H1 (cell line): ENCODE results near the gene RLN1. TPM values are rescaled to one million over a fixed set of nuclear protein-coding genes. Genes with fewer than 3 reads are reported as not detected.

Experiments used
- CTCF ChIA-PET: fragments of 300-600 bp; sonication (Branson Sonifier 250); formaldehyde crosslinking; loops from one replicate; lab custom pipeline; 2021; ENCODE audit not compliant: partially characterized antibody; lab: Charles Lee
- POLR2A ChIA-PET: fragments of 300-600 bp; sonication (Branson Sonifier 250); formaldehyde crosslinking; loops from one replicate; lab custom pipeline; 2021; ENCODE audit warnings: inconsistent platforms; ENCODE audit not compliant: partially characterized antibody; lab: Charles Lee
- DNase-seq, 2 experiments: peaks; one replicate each; pipeline versions ENCODE4 v3.0.0 to v3.0.0-alpha.2; 2010 to 2022; ENCODE audit warnings: low spot score in 2 of 2, low read depth in 1 of 2, mixed read lengths in 1 of 2
- FAIRE-seq: peaks from 2 replicates; lab custom pipeline; 2011; peaks lifted over from hg19 to GRCh38; lab: Jason Lieb, UNC
- H2AFZ ChIP-seq: 2 replicates; pipeline ENCODE4 v1.8.1; 2012; ENCODE audit warnings: low read length, inconsistent platforms
- H2AK5ac ChIP-seq: 2 replicates; pipeline ENCODE4 v1.6.1; 2013; ENCODE audit warnings: low read depth, low read length
- H2BK120ac ChIP-seq: replicated peaks from 2 replicates; pipeline ENCODE3; 2013; ENCODE audit warnings: low read depth, low read length, inconsistent platforms
- H2BK12ac ChIP-seq: 2 replicates; pipeline ENCODE4 v1.6.1; 2013; ENCODE audit warnings: low read depth, low read length
- H2BK15ac ChIP-seq: 2 replicates; pipeline ENCODE4 v1.6.1; 2013; ENCODE audit warnings: low read length
- H2BK20ac ChIP-seq: 2 replicates; pipeline ENCODE4 v1.6.1; 2013; ENCODE audit warnings: low read length
- H2BK5ac ChIP-seq: 2 replicates; pipeline ENCODE4 v1.6.1; 2013; ENCODE audit warnings: low read depth, low read length
- H3K14ac ChIP-seq: 2 replicates; pipeline ENCODE4 v1.6.1; 2013; ENCODE audit warnings: inconsistent platforms; ENCODE audit not compliant: insufficient read length
- H3K18ac ChIP-seq: 2 replicates; pipeline ENCODE4 v1.6.1; 2013; ENCODE audit warnings: low read length; ENCODE audit errors: extremely low read depth
- H3K23ac ChIP-seq: 2 replicates; pipeline ENCODE4 v1.6.1; 2013; ENCODE audit warnings: inconsistent platforms; ENCODE audit not compliant: insufficient read length
- H3K23me2 ChIP-seq: 2 replicates; pipeline ENCODE4 v1.6.1; 2013; ENCODE audit warnings: low read depth, low read length
- H3K27ac ChIP-seq: 2 replicates; pipeline ENCODE4 v1.6.1; 2011; ENCODE audit warnings: low read depth, low read length, inconsistent platforms
- H3K27me3 ChIP-seq, 4 experiments: replicated peaks in 1 of 4; 1 replicate in 1 of 4; 2 replicates in 3 of 4; pipeline versions ENCODE4 v1.6.1 to v1.8.1; 2011 to 2013; ENCODE audit warnings: low read length in 3 of 4, mild to moderate bottlenecking in 3 of 4, inconsistent platforms in 2 of 4, mixed read lengths in 2 of 4, moderate library complexity in 1 of 4; ENCODE audit not compliant: control insufficient read depth in 3 of 4, insufficient read depth in 3 of 4; ENCODE audit errors: extremely low read depth in 1 of 4
- H3K36me3 ChIP-seq, 4 experiments: 2 replicates each; pipeline versions ENCODE4 v1.6.1 to v1.8.1; 2011 to 2013; ENCODE audit warnings: mild to moderate bottlenecking in 4 of 4, low read length in 3 of 4, moderate library complexity in 2 of 4, control low read depth in 1 of 4, inconsistent platforms in 1 of 4; ENCODE audit not compliant: insufficient read depth in 4 of 4, control insufficient read depth in 2 of 4
- H3K4ac ChIP-seq: replicated peaks from 2 replicates; pipeline ENCODE3; 2013; ENCODE audit warnings: low read length, low read depth, mixed read lengths, inconsistent platforms; ENCODE audit not compliant: insufficient read length
- H3K4me1 ChIP-seq, 4 experiments: replicated peaks in 1 of 4; 1 replicate in 1 of 4; 2 replicates in 3 of 4; pipeline versions ENCODE4 v1.6.1 to v1.8.1; 2011 to 2013; ENCODE audit warnings: low read length in 3 of 4, inconsistent platforms in 2 of 4, mixed read lengths in 1 of 4; ENCODE audit not compliant: insufficient read depth in 4 of 4, control insufficient read depth in 3 of 4
- H3K4me2 ChIP-seq, 2 experiments: 2 replicates each; pipeline versions ENCODE4 v1.6.1 to v1.8.1; 2011 to 2013; ENCODE audit warnings: low read depth in 2 of 2, low read length in 2 of 2, control low read depth in 1 of 2, inconsistent platforms in 1 of 2, mild to moderate bottlenecking in 1 of 2; ENCODE audit not compliant: insufficient read depth in 1 of 2
- H3K4me3 ChIP-seq, 4 experiments: fragments of 200-600, 300-600 bp in 1 of 4; sonication (generic), shearing (Covaris generic), sonication (Bioruptor Twin) in 1 of 4; 2 replicates each; pipeline versions ENCODE4 v1.5.1 to v1.8.1; 2011 to 2016; ENCODE audit warnings: low read length in 4 of 4, low read depth in 3 of 4, control low read depth in 2 of 4, inconsistent platforms in 2 of 4, mild to moderate bottlenecking in 2 of 4, mixed read lengths in 1 of 4, moderate library complexity in 1 of 4; ENCODE audit not compliant: insufficient read depth in 2 of 4; ENCODE audit errors: extremely low read depth in 1 of 4
- H3K56ac ChIP-seq: replicated peaks from 2 replicates; pipeline ENCODE3; 2013; ENCODE audit warnings: low read depth, mild to moderate bottlenecking, mixed read lengths, low read length, inconsistent platforms; ENCODE audit not compliant: insufficient read length
- H3K79me1 ChIP-seq: 2 replicates; pipeline ENCODE4 v1.6.1; 2013; ENCODE audit warnings: low read depth, low read length, control low read depth
- H3K79me2 ChIP-seq, 2 experiments: 2 replicates each; pipeline versions ENCODE4 v1.6.1 to v1.8.1; 2012 to 2013; ENCODE audit warnings: low read length in 2 of 2, mild to moderate bottlenecking in 2 of 2, inconsistent platforms in 1 of 2; ENCODE audit not compliant: insufficient read depth in 2 of 2, control insufficient read depth in 1 of 2
- H3K9ac ChIP-seq, 4 experiments: replicated peaks in 1 of 4; 1 replicate in 1 of 4; 2 replicates in 3 of 4; pipeline versions ENCODE4 v1.6.1 to v1.8.1; 2011 to 2013; ENCODE audit warnings: low read depth in 3 of 4, low read length in 3 of 4, control low read depth in 2 of 4, mild to moderate bottlenecking in 2 of 4, moderate library complexity in 2 of 4, inconsistent platforms in 1 of 4; ENCODE audit errors: extremely low read depth in 1 of 4
- H3K9me3 ChIP-seq, 2 experiments: 2 replicates each; pipeline versions ENCODE4 v1.6.1 to v1.8.1; 2012 to 2013; ENCODE audit warnings: mild to moderate bottlenecking in 2 of 2, moderate library complexity in 2 of 2, control low read depth in 1 of 2, inconsistent platforms in 1 of 2, low read depth in 1 of 2, low read length in 1 of 2, mixed read lengths in 1 of 2; ENCODE audit not compliant: insufficient read depth in 2 of 2
- H4K20me1 ChIP-seq, 2 experiments: replicated peaks in 1 of 2; 2 replicates each; pipeline versions ENCODE3 to v1.8.1; 2011 to 2013; ENCODE audit warnings: inconsistent platforms in 2 of 2, low read length in 2 of 2, mild to moderate bottlenecking in 1 of 2; ENCODE audit not compliant: insufficient read depth in 2 of 2, control insufficient read depth in 1 of 2
- H4K5ac ChIP-seq: 2 replicates; pipeline ENCODE4 v1.6.1; 2013; ENCODE audit warnings: low read length, low read depth, mixed read lengths, inconsistent platforms; ENCODE audit not compliant: insufficient read length
- H4K8ac ChIP-seq: 2 replicates; pipeline ENCODE4 v1.8.0; 2013; ENCODE audit warnings: mild to moderate bottlenecking, moderate library complexity, low read length, inconsistent platforms; ENCODE audit not compliant: insufficient read depth; ENCODE audit errors: extremely low read depth
- H4K91ac ChIP-seq: replicated peaks from 2 replicates; pipeline ENCODE3; 2013; ENCODE audit warnings: low read length, mixed read lengths, inconsistent platforms; ENCODE audit not compliant: insufficient read length
- ASH2L ChIP-seq: fragments of 200-600, 300-600 bp; sonication (generic); IDR thresholded peaks from one replicate; pipeline ENCODE4 v1.7.1; 2017; ENCODE audit warnings: low read length
- WGBS, 2 experiments: shearing (Covaris generic) in 1 of 2; methylation state at CpG; one replicate each; pipeline versions ENCODE4 v1.1.6 to v1.1.7; 2013 to 2015; ENCODE audit warnings: low lambda C conversion rate in 2 of 2, mixed read lengths in 2 of 2, inconsistent platforms in 1 of 2, low coverage in 1 of 2, missing lambda C conversion rate in 1 of 2; ENCODE audit not compliant: insufficient replicate concordance in 2 of 2, insufficient coverage in 1 of 2, insufficient read length in 1 of 2; ENCODE audit errors: extremely low coverage in 1 of 2, missing lambda C conversion rate in 1 of 2; 5-methylcytosine and 5-hydroxymethylcytosine counted together
- polyA plus RNA-seq, 7 experiments: library from polyadenylated mRNA; depleted of rRNA in 3 of 7; stranded (reverse) in 5 of 7; unstranded in 2 of 7; fragments of >200 nt in 5 of 7; fragments of 200-250 nt in 2 of 7; gene quantifications; 1 replicate in 5 of 7; 2 replicates in 1 of 7; 4 replicates in 1 of 7; pipeline versions ENCODE4 v1.2.1 to v1.2.3, GENCODE V29; 2011 to 2013; ENCODE audit warnings: missing spikeins in 2 of 7, mixed read lengths in 2 of 7
- total RNA-seq: library from RNA; stranded (reverse); fragmentation: NEBNext Ultra II Directional; extraction: Animal tissue kit (Norgen Biotek cat#: 25700); gene quantifications from 2 replicates; pipeline ENCODE4 v1.2.1, GENCODE V29; 2021

The RLN1 gene
- total and polyA plus RNA-seq, 2 of the 8 experiments (the other 6 are each of a cell fraction or from before 2014, with no cell fraction given) = 0.51 to 0.80 TPM

DNA sequence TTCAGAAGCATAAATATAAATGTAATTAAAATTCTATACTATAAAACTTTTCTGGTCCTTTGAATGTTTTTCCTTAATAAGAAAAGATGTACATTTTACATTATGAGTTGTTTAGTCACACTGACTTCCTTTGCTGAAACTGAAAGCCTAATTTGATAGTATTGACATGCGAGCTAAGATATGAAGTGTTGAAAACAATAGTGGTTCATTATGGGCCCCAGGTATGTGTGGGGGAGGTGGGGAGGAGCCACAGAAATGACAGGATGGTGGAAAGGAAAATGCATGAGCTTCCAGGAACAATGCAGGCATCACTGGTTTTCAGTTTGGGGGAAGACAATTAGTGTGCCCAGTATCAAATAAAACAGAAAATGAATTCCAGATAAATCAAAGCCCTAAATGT, 35.4 kb upstream of the RLN1 start:
- 60% methylated on average over 1 of the region's 1 CpG; no CpG with 5 or more reads in 1 of the 2 experiments for WGBS, 2 experiments
- TF ChIP-seq ASH2L = no peak

More for the DNA sequence above, 35.4 kb upstream of the RLN1 start:
- H4K5ac ChIP-seq = no peak overlapping the region
- ChIA-PET POLR2A (interaction anchor here (0.6 kb wide), 1 partner anchor 45 kb away, joined by 3 read pairs; no protein-coding TSS in a partner anchor), CTCF (interaction anchor here (1.4 kb wide), 1 partner anchor 616 kb away, joined by 4 read pairs; no protein-coding TSS in a partner anchor)
- H3K14ac ChIP-seq = no peak overlapping the region
- no peak overlapping the region for H2BK120ac ChIP-seq
- H3K18ac ChIP-seq = no peak overlapping the region
- H3K79me1 ChIP-seq = no peaks in the 10 kb centered on the region
- no peaks in the 10 kb centered on the region for H3K23me2 ChIP-seq
- H3K4me3 ChIP-seq = no peak overlapping the region
- H3K9ac ChIP-seq = no peak overlapping the region
- H2BK12ac ChIP-seq = no peak overlapping the region
- H3K36me3 ChIP-seq = no peaks in the 10 kb centered on the region
- H4K8ac ChIP-seq = no peak overlapping the region
- H3K4ac ChIP-seq = no peak overlapping the region
- H4K91ac ChIP-seq = no peak overlapping the region
- DNase-seq (no peak), FAIRE-seq (peak; percentile 13)
- no peaks in the 10 kb centered on the region for H3K27me3 ChIP-seq
- H2BK20ac ChIP-seq = no peak overlapping the region
- peaks cover 0 to 2% (median 0%) of the 10 kb centered on the region in 4 experiments; a peak in 1 of 7 replicates for H3K4me1 ChIP-seq
- no peak overlapping the region for H3K23ac ChIP-seq
- no peaks in the 10 kb centered on the region; a peak in 1 of 4 replicates for H3K9me3 ChIP-seq
- no peak overlapping the region for H2BK5ac ChIP-seq
- no peak overlapping the region for H3K56ac ChIP-seq
- H3K79me2 ChIP-seq = no peaks in the 10 kb centered on the region
- H2AFZ ChIP-seq = no peak overlapping the region
- H2AK5ac ChIP-seq = no peak overlapping the region
- no peak overlapping the region for H3K4me2 ChIP-seq
- no peak overlapping the region for H3K27ac ChIP-seq
- no peak overlapping the region for H2BK15ac ChIP-seq
- no peaks in the 10 kb centered on the region for H4K20me1 ChIP-seq
